Nephron progenitor cell (in vitro differentiated cells): ENCODE measurements around the gene ATP1B1.

Source experiments
- DNase-seq: peaks from one replicate; pipeline ENCODE4 v3.0.0; 2021
- H3K27ac Mint-ChIP-seq: 2 replicates; pipeline ENCODE4 v1.8.0; 2021; ENCODE audit warnings: mild to moderate bottlenecking, moderate library complexity, mixed read lengths
- H3K27me3 Mint-ChIP-seq: 2 replicates; pipeline ENCODE4 v1.8.0; 2021; ENCODE audit warnings: mild to moderate bottlenecking, low read depth, mixed read lengths; ENCODE audit not compliant: poor library complexity
- H3K36me3 Mint-ChIP-seq: 2 replicates; pipeline ENCODE4 v1.8.0; 2021; ENCODE audit warnings: low read depth, mixed read lengths
- H3K4me1 Mint-ChIP-seq: 2 replicates; pipeline ENCODE4 v1.8.0; 2021; ENCODE audit warnings: mixed read lengths
- H3K4me3 Mint-ChIP-seq: 2 replicates; pipeline ENCODE4 v1.8.0; 2021; ENCODE audit warnings: mild to moderate bottlenecking, moderate library complexity, mixed read lengths
- H3K9me3 Mint-ChIP-seq: 2 replicates; pipeline ENCODE4 v1.8.0; 2021; ENCODE audit warnings: mild to moderate bottlenecking, moderate library complexity, mixed read lengths
- CTCF ChIP-seq: fragments of 200-600 bp; sonication (generic); IDR thresholded peaks from 2 replicates; pipeline ENCODE4 v1.5.0; 2021; ENCODE audit warnings: antibody characterized with exemption

ATP1B1 gene

GRCh38 chr1:169180174-169180573 lies 73.7 kb downstream of the ATP1B1 start:
- Mint-ChIP-seq H3K4me1 (no peaks in the 10 kb centered on the region), H3K27me3 (peaks cover 2% of the 10 kb centered on the region), H3K27ac (no peak overlapping the region), H3K4me3 (no peak overlapping the region), H3K9me3 (no peaks in the 10 kb centered on the region), H3K36me3 (no peaks in the 10 kb centered on the region)
- no peak for DNase-seq
- no peak for TF ChIP-seq CTCF
